ENCODE measurements around the gene GLCCI1.

DNA sequence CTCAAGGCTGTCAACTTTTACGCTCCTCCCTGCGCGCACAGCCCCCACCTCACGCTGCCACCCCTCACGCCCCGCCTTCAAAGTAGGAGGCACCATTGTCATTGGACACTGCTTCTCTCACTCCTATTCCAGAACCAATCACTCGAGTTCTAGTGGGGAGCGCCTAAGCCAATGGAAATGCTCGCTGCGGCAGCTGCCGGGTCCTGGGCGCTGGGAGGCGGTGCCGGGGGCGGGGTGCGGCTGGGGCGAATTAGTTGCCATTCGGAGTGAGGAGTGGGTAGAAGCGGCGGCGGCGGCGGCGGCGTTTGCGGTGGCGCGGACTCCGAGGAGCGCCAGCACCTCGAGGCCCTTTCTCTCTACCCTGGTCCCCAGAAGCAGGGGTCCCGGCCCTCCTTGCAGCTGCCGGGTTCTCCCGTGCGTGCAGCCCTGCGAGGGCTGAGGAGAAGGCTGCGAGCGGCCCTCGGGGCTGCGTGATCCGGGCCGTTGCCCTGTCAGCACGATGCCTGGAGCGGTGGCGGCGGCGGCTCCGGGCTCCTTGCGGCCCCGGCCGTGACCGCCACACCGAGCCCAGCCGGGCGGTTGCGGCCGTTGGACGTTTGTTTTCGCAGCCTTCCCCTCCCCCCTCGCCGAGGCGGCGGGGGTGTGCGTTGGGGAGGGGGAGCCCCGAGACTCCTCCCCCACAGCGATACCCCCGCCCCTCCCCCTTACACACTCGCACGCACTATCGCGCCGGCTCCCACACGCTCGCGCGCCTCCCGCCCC is at the start of gene GLCCI1:
- no peak for TF ChIP-seq GATA3 (IDR thresholded peaks at IDR 0.05; ENCODE audit: low read depth, low read length)
- TF ChIP-seq GATA2 (IDR thresholded peaks at IDR 0.05; ENCODE audit: low read depth, low read length) = no peak

Measured in SH-SY5Y (cell line).